Smooth muscle cell of the pulmonary artery (primary cell): ENCODE results near the gene GPR180. TPM values are rescaled to one million over a fixed set of nuclear protein-coding genes. Genes with fewer than 3 reads are reported as not detected.

Source experiments
- total RNA-seq: library from RNA; depleted of rRNA; stranded (reverse); fragments of >200 nt; gene quantifications from 2 replicates; pipeline ENCODE4 v1.2.3, GENCODE V29; 2014

GPR180 gene
- 14.2 and 16.2 TPM in 2 replicates for total RNA-seq

GRCh38 chr13:94601446-94602431 is at the start of gene GPR180:
GPR180 (plus strand) TSS chr13:94601857; CDS start chr13:94601928, 71 bp downstream.

GRCh38 chr13:94595950-94596574 is 5.6 kb upstream of the GPR180 start, which contains the start of gene TGDS:
TGDS (minus strand) TSS chr13:94596152; CDS start chr13:94596136, 16 bp downstream.

Other genes with a start within 250 kb of the GPR180 start
- 0.17 and 0.20 TPM in 2 replicates for gene DCT, start 122.2 kb upstream of the GPR180 start, total RNA-seq
- gene TGDS, start 5.7 kb upstream of the GPR180 start, total RNA-seq, result 10.3 and 12.1 TPM in 2 replicates
- 0.07 TPM in 1 of 2 replicates, not detected in the other for gene SOX21, start 110.7 kb downstream of the GPR180 start, total RNA-seq